DMS153 treated with DMSO at 0.1 percent for 48 hours (cell line): ENCODE data around the gene UCK1.
"Not testable (repeated sequence)": the region's sequence is repeated elsewhere in the genome, so short reads cannot be mapped to it uniquely, and the experiment has no call there.

Source experiments
- DNase-seq: peaks from one replicate; lab custom pipeline; 2025; ENCODE audit not compliant: unreplicated experiment; lab: John Stamatoyannopoulos, UW

The UCK1 gene

GRCh38 chr9:131523451-131524435 is 7.3 kb downstream of the UCK1 start:
- no peak for DNase-seq

DNA sequence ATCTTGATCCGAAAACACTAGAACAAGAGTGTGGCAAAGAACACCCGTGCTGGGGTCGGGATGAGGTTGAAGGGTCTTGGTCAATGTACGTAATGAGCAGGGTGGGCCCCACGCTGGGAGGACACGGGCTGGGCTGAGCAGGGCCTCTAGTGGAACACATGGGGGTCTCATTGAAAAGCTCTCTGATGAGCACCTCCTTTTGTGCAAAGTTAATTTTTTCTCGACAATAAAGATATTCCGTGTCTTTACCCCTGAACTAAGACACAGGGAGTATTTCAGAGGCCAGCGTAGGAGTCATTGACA is 8.0 kb downstream of the UCK1 start:
- DNase-seq = no peak

GRCh38 chr9:131522257-131523085 is 8.6 kb downstream of the UCK1 start:
- no peak for DNase-seq

DNA sequence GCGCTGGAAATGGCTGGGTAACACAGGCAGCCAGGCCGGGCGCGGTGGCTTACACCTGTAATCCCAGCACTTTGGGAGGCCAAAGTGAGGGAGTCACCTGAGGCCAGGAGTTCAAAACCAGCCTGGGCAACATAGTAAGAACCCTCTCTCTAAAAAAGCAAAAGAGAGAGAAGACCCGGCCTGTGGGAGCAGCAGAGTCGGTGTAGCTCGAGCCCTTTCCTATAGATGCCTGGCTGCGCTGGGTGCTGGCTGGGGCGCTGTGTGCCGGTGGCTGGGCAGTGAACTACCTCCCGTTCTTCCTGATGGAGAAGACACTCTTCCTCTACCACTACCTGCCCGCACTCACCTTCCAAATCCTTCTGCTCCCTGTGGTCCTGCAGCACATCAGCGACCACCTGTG is 9.2 kb downstream of the UCK1 start:
- no peak for DNase-seq

DNA sequence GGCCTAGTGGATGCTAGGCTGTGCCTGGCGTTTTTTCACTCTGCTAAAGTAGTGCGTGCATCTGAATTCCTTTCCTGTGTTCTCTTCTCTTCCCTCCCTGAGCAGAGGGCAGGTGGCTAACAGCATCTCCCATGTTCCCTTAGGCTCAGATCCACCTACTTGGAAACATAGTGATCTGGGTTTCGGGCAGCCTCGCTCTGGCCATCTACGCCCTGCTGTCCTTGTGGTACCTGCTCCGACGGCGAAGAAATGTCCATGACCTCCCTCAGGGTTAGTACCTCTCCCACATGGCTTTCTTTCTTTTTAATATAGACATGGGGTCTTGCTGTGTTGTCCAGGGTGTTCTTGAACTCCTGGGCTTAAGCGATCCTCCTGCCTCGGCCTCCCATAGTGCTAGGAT is 9.9 kb downstream of the UCK1 start:
- no peak for DNase-seq

DNA sequence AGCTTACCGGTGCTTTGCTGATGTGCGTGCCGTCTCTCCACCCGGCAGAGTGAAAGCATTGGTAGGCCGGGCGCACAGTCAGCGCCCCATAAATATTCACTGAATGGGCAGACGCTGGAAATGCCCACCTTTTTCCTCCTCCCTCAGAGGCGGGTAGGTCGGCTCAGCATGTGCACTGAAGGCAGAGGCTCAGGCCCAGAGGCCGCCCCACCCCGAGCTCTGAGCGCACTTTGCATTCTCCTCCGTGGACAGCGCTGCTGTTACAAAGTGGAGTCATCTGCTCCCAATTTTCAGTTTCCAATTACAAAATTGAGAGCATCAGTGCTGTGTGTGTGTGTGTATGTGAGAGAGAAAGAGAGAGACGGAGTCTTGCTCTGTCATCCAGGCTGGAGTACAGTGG is 10.6 kb downstream of the UCK1 start:
- DNase-seq = no peak

DNA sequence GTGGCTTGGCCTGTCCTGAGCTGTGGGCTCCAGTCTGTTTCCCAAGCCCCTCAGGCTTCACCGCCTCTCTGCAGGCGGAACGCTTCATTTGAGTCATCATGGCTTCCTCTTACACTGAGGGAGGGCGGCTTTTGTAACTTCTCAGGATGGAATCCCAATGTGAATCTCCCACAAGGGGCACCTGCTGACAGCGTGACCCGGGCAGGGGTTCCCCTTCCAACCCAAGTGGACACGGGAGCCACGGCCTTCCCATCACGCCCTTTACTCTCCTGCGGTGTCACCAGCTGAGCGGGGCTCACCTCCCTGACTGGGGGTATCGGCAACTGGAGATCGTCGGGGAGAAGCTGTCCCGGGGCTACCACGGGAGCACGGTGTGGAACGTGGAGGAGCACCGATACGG is 12.5 kb downstream of the UCK1 start:
- DNase-seq = no peak

- no peak for DNase-seq
Measured at GRCh38 chr9:131517761-131518190, 13.3 kb downstream of the UCK1 start.

DNA sequence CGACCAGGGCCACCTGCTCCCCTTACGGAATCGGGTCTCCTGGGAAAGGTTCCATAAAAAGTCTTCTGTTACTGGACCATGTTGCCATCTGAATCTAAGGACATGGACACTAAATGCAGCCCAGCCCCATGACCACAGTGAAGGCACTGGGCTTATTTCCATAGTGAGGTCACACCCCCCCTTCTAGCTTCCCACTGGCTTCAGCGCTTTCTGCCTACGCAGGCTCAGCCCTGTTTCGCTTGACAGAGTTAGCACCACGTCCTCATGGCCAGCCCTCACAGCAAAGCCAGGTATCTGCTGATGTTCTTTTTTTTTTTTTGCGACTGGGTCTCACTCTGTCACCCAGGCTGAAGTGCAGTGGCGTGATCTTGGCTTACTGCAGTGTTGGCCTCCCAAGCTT is 14.1 kb downstream of the UCK1 start:
- DNase-seq = no peak

DNA sequence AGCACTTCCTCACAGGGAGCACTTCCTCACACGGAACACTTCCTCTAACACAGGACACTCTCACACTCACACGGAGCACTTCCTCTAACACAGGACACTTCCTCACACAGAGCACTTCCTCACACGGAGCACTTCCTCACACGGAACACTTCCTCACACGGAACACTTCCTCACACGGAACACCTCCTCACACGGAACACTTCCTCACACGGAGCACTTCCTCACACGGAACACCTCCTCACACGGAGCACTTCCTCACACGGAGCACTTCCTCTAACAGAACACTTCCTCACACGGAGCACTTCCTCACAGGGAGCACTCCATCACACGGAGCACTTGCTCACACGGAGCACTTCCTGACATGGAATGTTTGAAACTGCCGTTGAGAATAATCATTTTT is 15.0 kb downstream of the UCK1 start:
- no peak for DNase-seq

GRCh38 chr9:131515559-131516031 is 15.5 kb downstream of the UCK1 start:
- DNase-seq = not testable (repeated sequence)

- DNase-seq = no peak
Measured at GRCh38 chr9:131513177-131513576, 17.9 kb downstream of the UCK1 start.

- DNase-seq = no peak
Measured at GRCh38 chr9:131511880-131512279, 19.2 kb downstream of the UCK1 start.

DNA sequence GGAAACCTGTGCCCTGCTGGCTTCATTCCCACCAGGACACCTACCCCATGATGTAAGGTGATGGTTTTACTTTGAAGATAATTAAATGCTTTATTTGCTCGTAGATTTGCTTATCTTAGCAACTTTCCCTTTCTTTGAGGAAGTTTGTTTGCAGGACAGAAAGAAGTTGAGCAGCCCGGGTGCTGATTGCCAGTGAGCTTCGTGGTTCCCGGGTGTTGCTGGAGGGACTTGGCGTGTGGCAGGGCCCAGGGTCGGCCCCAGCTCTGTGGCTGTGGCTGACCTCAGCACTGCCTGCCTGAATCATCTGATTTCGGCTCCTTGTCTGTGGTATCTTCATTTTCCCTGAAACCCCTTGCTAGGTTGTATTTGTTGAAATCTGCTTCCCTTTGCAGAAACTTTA is 19.6 kb downstream of the UCK1 start:
- no peak for DNase-seq

GRCh38 chr9:131505012-131505411 is 26.1 kb downstream of the UCK1 start:
- DNase-seq = no peak

- DNase-seq = no peak
Measured at GRCh38 chr9:131503626-131504465, 27.2 kb downstream of the UCK1 start.

- peak; percentile 84 for DNase-seq
Measured at GRCh38 chr9:131502781-131503625, 28.1 kb downstream of the UCK1 start, which contains the start of gene POMT1. POMT1 (plus strand) TSS chr9:131502918; CDS start chr9:131504219, 1,301 bp downstream.

DNA sequence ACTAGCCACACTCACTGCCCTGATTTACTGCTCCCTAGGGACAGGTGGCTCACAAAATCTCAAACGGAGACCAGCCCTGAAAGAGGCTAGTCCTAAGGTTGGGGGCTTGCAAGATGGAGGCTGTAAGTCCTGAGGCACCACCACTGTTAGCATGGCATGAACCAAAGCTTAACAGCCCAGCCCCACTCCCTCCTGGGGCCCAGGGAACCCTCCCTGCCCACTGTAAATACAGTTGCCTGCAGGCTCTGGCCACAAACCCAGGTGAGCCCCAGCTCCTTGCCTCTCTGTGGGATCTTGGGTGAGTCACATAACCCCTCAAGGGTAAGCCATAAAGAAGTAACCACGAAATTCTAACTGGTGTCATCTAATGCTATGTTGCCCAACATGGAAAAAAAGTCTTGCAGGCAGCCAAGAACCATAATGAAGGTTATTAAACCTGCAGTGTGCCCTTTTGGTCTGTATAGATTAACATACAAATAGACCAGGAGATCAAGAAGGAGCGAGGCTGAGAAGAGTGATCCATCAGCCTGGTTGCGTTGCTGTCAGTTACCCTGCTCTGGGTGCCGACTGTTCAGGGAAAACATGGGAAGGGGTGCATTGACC is 30.0 kb downstream of the UCK1 start:
- no peak for DNase-seq

DNA sequence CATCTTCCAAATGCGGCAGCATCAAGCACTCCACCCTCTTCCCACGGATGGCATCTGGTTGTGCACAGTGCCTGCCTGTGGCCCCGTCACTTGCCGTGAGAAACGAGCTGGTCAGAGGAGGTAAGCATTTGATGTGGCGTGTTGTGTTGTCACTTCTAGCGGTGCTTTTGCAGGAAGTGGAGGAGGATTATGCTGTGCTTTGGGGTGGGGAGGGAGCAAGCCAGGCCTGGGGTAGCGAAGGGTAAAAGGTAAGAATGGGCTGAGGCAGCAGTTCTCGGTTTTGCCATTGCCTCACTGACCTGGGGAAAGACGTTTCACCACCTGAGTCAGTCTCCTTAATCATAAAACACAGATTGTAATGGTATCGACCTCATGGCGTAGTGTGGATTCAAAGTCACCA is 30.7 kb downstream of the UCK1 start:
- no peak for DNase-seq
